CD4-positive, alpha-beta T cell treated with Interleukin-15 for 1 hour (primary cell): Measurements from ENCODE around the gene CHRND.

Experiments
- DNase-seq: peaks from one replicate; pipeline ENCODE4 v3.0.0-alpha.2; 2020

The CHRND gene

DNA sequence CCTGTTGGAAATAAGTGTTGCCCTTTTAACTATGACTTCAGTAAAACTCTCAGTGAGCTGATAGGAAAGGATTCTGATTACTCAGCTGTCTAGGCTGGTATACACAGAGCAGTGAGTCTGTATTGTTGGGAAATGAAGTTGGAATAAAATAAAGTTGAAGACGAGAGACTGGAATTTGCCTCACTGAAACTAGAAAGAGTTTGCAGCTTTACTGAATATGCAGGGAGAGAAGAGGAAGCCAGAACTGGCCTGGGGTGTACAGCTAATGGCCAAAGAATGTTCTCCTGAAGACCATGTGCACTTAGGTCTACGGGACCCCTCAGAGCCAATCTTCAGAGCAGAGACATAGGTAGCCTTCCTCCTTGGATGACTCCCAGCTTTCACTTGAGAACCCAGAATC lies 51.0 kb downstream of the CHRND start:
- DNase-seq = no peak

DNA sequence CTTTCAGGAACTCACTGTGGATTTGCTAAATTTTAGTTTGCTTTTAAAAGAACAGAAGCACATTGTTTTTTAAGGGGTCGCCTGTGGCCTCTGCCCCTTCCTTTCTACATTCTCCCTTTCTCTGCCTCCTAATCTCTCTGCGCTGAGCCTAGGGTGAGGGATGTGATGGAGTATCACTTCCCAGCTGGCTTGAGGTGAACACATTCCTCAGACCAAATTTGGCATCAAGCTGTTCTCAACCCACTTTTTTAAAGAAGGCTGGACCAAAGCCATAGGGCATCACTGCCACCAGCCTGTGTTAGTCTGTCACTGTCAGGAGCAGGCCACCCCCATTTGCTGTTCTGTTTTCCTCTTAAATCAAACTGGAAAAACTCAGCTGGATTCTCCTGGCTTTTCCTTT lies 51.9 kb downstream of the CHRND start:
- DNase-seq = no peak

DNA sequence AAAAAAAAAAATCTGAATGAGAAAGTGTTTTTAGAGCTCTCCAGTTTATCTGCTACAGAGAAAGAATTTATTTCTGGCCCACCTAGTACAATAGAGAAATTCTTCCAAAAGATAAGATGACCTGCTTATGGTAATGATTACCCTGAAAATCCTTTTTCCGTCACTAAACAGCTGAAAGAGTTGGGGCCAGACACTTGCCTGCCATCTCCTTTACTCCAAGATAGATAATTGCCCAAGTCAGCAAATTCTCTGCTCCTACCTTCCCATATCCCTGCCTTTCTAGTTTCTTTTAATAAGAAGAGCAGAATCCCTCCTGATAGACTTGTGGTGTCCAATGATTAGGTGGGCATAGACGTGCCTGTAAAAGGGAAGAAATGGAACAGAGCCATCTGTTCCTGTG lies 52.7 kb downstream of the CHRND start:
- no peak for DNase-seq

DNA sequence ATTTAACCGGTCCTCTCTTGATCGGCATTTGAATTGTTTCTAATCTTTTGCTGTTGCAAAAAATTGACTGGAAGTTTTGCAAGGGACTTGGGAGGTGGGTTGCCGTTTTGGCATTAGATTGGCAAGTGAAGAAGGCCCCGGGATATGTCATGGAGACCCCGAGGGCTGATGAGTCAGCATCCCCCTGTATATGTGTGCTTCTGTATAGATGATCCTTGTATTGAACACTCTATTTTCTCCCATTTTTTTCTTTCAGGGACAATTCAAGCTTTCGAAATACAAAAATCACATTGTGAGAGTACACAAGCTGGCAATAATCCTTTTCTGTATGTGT lies 54.7 kb downstream of the CHRND start:
- no peak for DNase-seq

DNA sequence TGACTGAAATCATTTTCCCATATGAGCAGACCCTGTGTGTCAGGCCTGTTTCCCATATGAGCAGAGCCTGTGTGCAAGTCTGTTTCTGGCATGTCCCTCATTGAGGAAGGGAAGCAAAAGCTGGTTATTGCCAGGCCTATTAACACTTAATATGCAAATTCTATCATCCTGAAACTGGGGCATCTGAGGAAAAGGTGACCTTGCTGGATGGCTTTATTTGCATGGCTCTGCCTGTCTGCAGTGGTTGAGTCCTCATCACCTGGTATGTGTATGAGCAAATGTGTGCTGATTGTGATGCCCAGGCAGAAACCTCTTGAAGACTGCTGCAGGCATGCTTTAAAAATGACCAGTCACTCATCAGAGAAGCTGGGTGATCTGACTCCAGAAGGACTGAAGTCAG lies 55.8 kb downstream of the CHRND start:
- no peak for DNase-seq

DNA sequence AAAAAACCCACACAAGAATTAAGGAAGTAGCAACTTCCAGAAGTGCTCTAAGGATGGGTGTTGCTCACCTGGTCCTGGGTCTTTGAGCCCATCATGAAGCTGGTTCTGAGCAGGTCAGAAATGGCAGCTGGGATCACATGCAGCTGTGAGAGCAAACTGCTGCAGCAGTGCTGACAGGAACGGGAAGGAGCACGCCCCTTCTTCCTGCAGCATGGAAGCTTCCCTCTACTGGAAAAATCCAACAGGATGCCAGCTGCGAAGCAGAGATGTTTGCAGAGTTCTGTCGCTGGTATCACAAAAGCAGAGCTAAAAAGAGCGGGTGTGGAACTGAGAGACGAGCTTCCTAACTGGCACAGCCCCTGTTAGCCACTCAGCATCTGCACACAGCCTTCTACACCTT lies 58.3 kb downstream of the CHRND start:
- no peak for DNase-seq
